Left colon (tissue), 2 donors: Measurements from ENCODE around the gene SLC1A3. TPM values are rescaled to one million over a fixed set of nuclear protein-coding genes. Genes with fewer than 3 reads are reported as not detected.
"Not testable (repeated sequence)": the region's sequence is repeated elsewhere in the genome, so short reads cannot be mapped to it uniquely, and the experiment has no call there.

Source experiments
- ATAC-seq: fragments of 200-7000 bp; cut with Tn5 transposase; one replicate; pipeline ENCODE4 v1.9.1; 2020; ENCODE audit warnings: mild to moderate bottlenecking, moderate library complexity
- DNase-seq, 2 donors: peaks; one replicate each; pipeline ENCODE4 v3.0.0-alpha.2; 2020
- intact Hi-C, 2 donors: fragments of 100-400 bp; cut with DNase I in 1 of 2; cut with micrococcal nuclease in 1 of 2; formaldehyde crosslinking; loops; one replicate each; pipeline versions ENCODE4 v1.11.2 to v1.14.0; 2022; cut with DNase I, micrococcal nuclease
- long read RNA-seq: library from polyadenylated mRNA; unstranded; transcript quantifications from one replicate; pipeline ENCODE4 v2.0.0, GENCODE V29; 2021
- total RNA-seq, 2 donors: library from RNA; stranded (reverse); fragmentation: NEBNext Ultra II Directional; extraction: Animal tissue kit (Norgen Biotek cat#: 25700); gene quantifications; one replicate each; pipeline ENCODE4 v1.2.1, GENCODE V29; 2021
- donor health status: DM: no; HTN: no; CAD: no.
- donor health status: DM: yes; HTN: yes; CAD: no.

Gene SLC1A3
- total RNA-seq: 1 to 10 TPM; 1.8 to 2.2 TPM
- long read RNA-seq: 0 reads

DNA sequence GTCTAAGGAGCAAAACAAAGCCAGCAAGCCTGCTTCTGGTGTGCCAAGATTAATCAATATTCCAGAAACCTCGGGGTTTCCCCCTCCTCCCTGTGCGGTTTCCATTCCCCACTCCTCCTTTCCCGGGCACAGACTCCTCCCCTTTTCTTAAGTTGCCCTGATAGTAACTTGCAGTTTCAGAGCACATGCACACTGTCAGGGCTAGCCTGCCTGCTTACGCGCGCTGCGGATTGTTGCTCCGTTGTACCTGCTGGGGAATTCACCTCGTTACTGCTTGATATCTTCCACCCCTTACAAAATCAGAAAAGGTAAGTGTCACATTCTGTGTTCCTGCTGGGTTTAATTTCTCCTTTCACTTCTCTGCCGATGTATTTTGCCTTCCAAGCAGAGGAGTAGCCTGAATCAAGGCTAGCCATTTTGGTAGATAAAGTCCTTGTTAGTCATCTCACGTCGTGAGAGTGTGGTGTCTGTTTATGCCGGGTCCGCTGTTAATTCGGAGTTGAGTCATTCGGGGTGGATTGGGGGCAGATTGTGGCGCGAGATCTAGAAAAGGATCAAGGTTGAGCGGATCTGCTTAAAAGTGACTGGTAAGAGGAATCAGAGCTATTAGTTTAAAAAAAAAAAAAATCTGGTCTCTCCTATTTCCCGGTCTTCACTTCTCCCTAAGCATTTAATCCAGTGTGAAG, at the start of gene SLC1A3:
TSS of gene SLC1A3 (plus strand) at position 179 of the 686 bp plus-strand sequence. CDS start 1,818 bp downstream, outside the sequence.
- ATAC-seq: peak; percentile 76
- intact Hi-C loops: no loop called here
- DNase-seq: peak; percentile 24 to 26

DNA sequence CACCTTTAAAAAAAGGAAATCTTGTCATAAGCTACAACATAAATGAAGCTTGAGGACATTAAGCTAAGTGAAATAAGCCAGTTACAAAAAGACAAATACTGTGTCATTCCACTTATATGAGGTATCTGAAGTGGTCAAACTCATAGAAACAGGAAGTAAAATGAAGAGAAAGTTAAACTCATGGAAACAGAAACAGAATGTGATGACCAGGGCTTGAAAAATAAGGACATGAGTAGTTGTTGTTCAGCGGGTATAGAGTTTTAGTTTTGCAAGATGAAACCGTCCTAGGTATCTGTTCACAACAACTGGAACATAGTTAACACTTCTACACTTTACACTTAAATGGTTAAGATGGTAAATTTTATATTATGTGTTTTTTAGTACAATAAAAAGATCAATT, 47.8 kb upstream of the SLC1A3 start:
- DNase-seq: no peak
- no peak for ATAC-seq
- intact Hi-C loops: no loop called here

DNA sequence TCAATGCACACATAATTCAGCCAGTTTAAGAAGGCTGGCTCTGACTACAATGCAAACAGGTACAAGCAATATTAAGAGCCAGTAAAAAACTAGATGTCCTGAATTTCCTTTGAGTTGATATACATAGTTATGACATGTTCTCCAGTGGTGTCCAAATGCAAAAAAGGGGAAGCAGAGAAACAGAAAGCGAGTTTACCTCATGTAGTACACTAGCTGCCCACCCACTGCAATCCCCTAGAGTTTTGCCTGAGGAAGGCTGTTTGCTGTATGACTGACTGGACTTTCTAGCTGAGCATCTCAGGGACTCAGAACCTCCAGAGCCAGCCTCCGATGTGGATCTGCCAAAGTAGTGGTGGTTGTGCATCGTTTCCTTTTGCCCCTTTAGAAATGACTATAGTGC, 44.8 kb upstream of the SLC1A3 start:
- intact Hi-C loops: no loop called here
- DNase-seq: no peak
- no peak for ATAC-seq

DNA sequence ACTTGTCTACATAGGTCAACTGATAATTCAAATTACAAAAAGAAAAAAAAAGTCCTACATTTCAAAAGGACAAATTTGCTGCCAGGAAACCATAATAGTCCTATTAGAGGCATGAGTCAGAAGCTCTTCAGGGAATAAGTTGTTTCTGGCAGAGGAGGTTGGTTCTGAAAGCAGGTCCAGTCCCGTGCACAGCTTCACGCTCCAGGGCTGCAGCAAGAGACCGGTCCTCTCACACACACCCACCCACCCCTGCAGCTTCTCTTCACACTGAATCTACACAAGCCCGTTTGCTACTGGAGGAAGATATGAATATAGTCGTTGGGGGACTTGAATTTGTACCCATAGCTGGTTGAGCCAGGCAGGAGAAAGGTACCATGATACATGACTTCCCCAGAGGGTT, 36.9 kb upstream of the SLC1A3 start:
- intact Hi-C loops: no loop called here
- no peak for DNase-seq
- ATAC-seq: no peak

DNA sequence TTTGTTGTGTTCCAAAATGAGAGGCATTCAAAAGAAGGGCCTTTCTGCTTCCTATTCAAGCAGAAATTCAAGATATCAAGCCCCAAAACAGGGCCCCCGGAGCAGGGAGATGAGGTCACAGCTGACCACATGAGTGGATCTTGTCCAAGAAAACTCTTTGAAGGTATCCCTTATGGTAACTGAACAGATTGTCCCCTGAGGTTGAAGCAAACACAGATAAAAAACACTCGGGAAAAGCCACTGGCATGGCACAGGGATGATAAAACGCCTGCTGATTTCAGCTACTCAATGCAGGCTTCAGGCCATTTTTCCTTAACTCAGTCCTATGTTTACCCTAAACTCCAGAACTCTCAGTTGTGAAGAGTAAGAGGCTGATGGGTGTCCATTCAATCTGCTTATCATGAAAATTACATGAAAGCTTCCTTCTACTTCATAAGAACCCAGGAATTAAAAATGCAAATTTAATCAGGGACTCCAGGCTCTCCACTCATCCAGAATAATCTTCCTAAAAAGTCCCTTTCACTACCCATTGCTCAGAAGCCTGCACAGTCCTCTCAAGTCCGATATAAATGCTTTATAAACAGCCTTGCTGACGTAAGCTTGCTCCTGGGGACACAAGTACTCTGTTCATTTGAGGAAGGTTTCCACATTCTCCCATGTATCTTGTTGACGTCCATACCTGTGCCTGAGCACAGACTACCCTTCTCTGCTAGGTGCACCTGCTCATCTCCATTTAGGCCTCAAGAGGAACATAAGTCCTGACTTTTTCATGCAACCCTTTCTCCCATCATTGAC, 35.9 kb upstream of the SLC1A3 start:
- intact Hi-C loops: no loop called here
- ATAC-seq (no peak), DNase-seq (no peak)

DNA sequence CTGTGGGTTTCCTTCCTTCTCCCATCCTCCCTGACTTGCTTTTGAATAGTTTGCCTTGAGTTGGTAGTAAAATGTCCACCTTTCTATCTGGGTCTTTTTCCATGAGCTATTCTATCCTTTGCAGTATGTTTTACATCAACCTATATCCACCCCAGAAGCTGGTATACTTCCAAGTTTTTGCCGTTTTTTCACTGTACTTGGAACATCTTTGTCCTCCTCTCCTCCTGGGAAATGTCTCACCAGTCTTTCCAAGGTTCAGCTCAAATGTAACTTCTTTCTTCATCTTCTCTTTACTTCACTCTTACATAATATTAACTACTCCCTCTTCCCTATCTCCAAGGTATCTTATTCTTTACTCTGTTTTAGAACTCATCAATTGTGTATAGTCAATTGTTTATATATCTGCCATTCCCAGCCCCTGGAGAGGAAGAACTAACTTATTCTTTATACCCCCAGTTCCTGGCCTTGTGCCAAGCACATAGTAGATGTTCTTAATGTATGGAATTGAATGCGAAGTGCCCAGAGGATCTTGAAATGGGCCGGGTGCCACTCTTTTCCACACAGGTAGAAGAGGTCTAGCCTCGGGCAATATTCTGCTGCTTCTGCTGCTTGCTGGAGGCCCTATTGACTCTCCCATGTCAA, 34.9 kb upstream of the SLC1A3 start:
- DNase-seq (no peak), ATAC-seq (no peak)
- intact Hi-C loops: no loop called here

DNA sequence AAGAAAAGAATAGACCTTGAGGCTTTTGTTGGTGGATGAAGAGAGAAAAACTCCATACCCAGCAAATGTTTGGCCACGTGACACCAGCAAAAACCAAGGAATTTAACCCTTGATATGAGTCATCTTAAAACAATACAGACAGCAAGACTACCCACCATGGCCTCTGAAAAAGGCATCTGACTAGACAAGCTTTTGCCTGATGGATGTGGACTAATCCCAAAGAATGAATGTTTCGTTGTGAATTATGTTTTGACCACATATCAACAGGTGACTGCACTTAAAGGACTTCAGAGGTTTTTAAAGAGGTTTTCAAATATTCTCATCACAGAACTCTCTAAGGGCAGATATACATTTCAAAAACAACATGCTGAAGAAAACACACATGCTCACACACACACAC, 33.0 kb upstream of the SLC1A3 start:
- ATAC-seq (no peak), DNase-seq (no peak)
- intact Hi-C loops: no loop called here

DNA sequence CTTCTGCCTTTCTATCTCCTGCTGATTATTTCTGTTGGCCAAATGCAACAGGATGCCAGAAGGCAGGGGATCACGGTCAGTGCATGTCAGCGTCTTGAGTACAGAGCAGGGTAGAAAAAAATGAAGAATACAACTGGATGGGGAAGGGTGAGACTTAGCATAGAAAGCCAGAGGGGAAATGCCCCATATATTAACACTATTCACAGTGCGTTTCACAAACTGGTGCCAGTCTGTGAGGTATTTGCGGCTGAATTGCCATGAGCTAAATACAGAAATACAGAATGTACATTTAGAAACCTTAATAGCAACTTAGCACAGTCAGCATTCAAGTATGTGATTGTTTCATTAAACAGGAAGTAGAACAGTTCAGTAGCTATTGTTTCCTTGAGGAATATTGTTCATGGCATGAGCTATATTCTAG, 31.0 kb upstream of the SLC1A3 start:
- DNase-seq (no peak), ATAC-seq (no peak)
- intact Hi-C loops: no loop called here

DNA sequence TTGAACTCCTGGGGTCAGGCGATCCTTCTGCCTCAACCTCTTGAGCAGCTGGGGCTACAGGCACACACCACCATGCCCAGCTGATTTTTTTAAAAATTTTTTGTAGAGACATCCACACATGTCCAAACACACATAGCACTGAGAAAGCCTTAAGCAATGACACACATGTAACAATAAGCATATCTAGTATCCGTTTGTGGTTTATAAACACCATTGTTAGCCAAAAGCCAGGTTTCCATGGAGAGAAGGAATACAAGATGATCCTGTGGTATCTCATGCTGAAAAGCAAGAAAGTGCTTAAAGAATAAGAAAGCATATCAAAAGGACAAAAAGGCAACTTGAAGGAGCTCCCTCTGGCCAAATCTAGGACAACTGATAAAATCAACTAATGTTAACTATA, 29.7 kb upstream of the SLC1A3 start:
- no peak for DNase-seq
- intact Hi-C loops: no loop called here
- no peak for ATAC-seq

DNA sequence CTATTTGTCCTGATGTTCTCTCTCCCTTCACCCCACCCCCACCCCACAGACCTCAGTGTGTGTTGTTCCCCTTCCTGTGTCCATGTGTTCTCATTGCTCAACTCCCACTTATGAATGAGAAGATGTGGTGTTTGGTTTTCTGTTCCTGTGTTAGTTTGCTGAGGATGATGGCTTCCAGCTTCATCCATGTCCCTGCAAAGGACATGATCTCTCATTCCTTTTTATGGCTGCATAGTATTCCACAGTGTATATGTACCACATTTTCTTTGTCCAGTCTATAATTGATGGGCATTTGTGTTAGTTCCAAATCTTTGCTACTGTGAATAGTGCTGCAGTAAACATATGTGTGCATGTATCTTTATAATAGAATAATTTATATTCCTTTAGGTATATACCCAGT, 26.5 kb upstream of the SLC1A3 start:
- DNase-seq, intact Hi-C loops, ATAC-seq: not testable (repeated sequence)

DNA sequence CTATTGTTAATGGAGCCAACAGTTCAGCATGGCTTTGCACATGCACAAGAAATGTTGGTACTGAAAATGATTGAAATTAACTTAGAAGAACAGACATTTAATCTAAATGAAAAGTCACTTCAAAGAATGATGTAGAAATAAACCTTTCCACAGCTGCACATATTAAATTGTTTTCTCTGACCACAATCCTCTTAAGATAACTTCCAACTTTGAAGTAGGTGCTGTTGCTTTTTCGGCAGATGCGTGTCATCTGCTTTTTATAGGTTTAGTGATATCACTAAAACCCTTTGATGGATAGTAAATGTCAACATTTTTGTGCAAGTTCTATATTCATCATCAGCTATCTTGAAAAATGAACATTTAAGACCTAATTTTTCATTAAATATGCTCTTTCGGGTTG, 25.3 kb upstream of the SLC1A3 start:
- intact Hi-C loops: no loop called here
- DNase-seq (no peak), ATAC-seq (no peak)

DNA sequence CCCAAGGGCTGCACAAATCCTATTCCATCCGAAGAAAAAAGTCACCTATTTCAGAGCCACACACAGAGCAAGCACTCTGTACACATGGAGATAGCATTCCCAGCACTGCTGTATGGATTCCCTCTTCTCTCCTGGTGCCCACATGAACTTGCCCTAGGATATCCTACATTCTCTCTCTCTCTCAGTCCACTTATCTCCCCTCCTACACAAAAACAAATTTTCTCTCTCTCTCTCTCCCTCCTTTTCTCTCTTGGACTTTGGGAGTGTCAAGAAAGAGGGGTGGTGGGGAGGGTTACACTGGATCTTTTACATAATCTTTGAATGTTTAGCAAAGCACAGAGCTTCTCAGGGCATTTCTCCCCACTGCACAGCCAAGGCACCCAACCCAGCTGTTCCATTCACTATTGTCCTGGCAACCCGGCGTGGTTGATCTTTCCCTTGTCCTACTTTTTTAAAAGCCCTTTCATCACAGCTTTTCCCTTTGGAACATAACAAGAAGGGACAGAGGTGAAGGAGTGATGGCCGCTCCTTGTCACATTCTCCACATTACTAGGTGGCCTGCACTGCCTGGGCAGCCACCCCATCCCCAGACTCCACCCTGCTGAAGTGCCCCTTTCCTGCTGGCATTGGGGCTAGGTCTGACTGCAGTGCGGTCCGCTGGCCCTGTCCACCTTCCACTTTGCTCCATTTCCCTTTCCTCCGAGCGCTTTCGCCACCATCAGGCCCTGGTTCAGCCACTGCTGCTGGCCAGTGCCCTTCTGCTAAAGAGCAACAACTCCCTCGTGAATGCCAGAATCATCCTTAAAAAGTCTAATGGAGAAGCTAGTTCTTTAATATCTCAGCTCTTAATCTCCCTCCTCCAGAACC, 22.2 kb upstream of the SLC1A3 start:
- intact Hi-C loops: no loop called here
- no peak for DNase-seq
- ATAC-seq: no peak

DNA sequence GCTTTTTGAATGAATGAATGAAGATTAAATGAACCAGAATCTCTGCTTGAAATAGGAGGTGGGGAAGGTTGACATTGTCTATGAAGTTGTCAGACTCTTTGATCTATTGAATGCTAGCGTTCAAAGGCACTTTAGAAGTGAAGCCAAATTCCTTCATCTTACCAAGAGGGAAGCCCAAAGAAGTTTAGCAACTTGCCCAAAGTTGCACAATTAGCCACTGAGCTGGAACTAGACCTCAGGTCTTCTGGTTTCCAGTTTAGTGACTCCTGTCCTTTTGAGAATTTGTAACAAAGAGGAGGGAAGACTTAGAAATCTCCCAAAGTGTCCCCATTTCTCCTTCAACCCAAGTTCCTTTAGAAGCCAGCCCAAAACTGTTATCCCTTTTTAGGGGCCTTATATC, 20.7 kb upstream of the SLC1A3 start:
- intact Hi-C loops: no loop called here
- DNase-seq (no peak), ATAC-seq (no peak)

DNA sequence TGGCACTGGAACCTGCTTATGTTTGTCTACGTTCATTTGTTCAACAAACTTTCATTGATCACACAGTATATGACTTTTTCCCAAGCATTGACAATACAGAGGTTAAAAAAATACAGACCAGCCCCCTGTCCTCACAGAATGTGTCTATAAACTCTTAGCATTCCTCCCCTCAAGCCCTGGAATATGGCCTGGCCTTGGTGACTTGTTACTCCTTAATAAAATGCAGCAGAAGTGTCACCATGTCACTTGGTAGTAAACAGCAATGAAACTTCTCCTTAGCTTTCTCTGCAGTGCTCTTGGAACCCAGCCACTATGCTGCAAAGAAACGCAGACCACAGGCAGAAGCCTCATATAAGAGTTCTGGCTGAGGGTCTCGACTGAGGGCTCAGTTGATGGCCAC, 19.1 kb upstream of the SLC1A3 start:
- intact Hi-C loops: no loop called here
- ATAC-seq: no peak

DNA sequence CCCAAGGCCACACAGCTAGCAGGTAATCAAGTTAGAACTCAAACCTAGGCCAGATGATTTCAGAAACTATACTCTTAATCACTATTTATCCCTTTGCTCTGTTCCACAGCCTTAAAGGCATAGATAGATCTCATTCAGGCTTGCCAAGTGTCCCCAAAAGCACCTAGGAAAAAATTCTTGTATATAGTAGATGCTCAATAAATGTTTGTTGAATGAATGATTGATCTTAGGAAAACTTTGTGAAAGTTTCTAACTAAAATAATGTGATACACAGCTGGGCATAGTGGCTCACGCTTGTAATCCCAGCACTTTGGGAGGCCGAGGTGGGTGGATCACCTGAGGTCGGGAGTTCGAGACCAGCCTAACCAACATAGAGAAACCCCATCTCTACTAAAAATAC, 16.7 kb upstream of the SLC1A3 start:
- DNase-seq, intact Hi-C loops, ATAC-seq: not testable (repeated sequence)

More for the DNA sequence above, 19.1 kb upstream of the SLC1A3 start:
- DNase-seq: no peak

DNA sequence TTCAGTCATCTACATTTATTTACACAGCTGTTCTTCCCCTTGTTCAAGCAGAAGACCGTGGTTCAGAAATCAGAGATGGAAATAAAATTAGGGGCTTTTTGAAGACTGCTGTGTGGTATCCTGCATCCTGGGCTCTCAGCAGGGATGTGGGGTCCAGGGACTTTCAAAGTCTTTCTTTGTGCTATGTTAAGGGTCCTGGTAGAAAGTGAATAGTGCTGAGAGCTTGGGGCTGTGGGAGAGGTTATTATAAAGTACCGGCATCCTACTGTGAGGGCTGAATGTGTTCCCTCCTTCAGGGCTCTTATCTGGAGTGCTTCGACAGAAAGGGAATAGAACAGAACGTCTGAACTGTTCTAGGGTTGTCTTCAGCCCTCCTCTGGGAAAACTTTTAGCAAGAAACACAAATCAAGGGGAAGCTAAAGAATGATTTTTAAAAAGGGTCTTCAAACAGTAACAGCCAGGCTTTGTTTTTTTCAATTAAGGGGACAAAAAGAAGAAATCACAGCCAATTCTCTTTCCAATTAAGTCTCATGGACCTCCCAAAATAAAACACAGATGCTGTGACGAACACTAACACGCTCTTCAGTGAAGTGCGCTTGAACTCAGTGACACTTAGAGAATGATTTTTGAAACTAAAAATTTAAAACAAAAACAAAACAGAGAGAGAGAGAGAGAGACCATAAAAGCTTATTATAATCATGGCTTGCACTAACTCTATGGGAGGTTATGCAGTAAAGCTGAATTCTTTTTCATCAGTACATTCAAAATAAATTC, 15.7 kb upstream of the SLC1A3 start:
- DNase-seq: no peak
- intact Hi-C loops: no loop called here
- ATAC-seq: no peak

DNA sequence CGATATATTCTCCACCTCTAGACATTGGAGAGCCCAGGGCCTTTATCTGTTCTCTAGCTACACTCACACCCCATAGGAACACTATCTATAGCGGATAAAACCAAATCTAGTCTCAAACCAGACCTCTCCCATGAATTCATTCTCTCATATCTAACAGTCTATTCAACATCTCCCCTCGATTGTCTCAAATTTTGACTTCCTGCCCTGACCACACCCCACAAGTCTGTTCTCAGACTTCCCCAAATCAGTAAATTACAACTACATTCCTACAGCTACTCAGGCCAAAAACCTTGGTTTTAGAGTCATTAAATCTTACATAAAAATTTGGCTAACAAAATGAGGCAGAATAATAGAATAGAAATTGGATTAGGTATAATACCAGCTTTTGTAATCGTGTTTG, 12.5 kb upstream of the SLC1A3 start:
- DNase-seq: no peak
- no peak for ATAC-seq
- intact Hi-C loops: no loop called here

DNA sequence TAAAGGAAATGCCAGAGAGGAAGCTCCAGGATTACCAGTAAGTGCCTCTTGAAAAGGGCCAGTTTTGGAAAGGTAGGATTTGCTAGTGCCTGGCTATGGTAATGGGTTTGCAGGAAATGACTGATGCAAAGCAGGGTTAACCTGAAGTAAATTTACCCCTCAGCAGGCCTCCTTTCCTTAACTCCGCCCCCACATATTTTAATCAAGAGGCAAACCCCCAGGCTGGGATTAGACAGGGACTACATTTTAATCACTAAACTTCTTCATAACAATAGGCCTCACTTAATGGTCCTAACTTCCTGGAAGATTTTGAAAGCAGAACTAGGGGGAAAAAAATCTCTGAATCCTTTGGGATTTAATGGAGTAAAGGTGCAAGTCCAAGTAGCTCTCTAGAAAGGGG, 10.2 kb upstream of the SLC1A3 start:
- intact Hi-C loops: no loop called here
- ATAC-seq (no peak), DNase-seq (no peak)
